Esophagus muscularis mucosa (tissue), 3 donors: ENCODE results near the gene BAD.

Experiments
- CTCF ChIP-seq, 3 experiments: fragments of 200-600 bp in 2 of 3; fragments of 450-650 bp in 1 of 3; sonication (generic) in 2 of 3; IDR thresholded peaks; one replicate each; pipeline ENCODE4 v1.5.1; 2017 to 2019; ENCODE audit warnings: antibody characterized with exemption in 3 of 3, mild to moderate bottlenecking in 2 of 3, moderate library complexity in 1 of 3
- POLR2A ChIP-seq: fragments of 450-650 bp; IDR thresholded peaks from one replicate; pipeline ENCODE4 v1.6.1; 2017; ENCODE audit warnings: antibody characterized with exemption, moderate library complexity, mild to moderate bottlenecking, low read depth

- TF ChIP-seq POLR2A (peak; percentile 94), CTCF (IDR thresholded peaks at IDR 0.05) (peak in 2 of 3 experiments; percentile 22 to 36)
These were observed 58.6 kb downstream of the BAD start, which contains the start of the genes NUDT22 and TRPT1 for GRCh38 chr11:64225608-64226506.
